Activated T-cell treated with anti-CD3 and anti-CD28 coated beads for 48 hours (primary cell): ENCODE measurements around the gene MTRF1L.

Experiments used
- DNase-seq: peaks from one replicate; pipeline ENCODE4 v3.0.0-alpha.2; 2020; ENCODE audit warnings: low read depth

Gene MTRF1L, protein sequence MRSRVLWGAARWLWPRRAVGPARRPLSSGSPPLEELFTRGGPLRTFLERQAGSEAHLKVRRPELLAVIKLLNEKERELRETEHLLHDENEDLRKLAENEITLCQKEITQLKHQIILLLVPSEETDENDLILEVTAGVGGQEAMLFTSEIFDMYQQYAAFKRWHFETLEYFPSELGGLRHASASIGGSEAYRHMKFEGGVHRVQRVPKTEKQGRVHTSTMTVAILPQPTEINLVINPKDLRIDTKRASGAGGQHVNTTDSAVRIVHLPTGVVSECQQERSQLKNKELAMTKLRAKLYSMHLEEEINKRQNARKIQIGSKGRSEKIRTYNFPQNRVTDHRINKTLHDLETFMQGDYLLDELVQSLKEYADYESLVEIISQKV

GRCh38 chr6:153002613-153003365 is at the start of gene MTRF1L:
Gene MTRF1L, minus strand, starts transcription at chr6:153002709. Its CDS starts 24 bp downstream, at chr6:153002685.
- peak; percentile 87 for DNase-seq

DNA sequence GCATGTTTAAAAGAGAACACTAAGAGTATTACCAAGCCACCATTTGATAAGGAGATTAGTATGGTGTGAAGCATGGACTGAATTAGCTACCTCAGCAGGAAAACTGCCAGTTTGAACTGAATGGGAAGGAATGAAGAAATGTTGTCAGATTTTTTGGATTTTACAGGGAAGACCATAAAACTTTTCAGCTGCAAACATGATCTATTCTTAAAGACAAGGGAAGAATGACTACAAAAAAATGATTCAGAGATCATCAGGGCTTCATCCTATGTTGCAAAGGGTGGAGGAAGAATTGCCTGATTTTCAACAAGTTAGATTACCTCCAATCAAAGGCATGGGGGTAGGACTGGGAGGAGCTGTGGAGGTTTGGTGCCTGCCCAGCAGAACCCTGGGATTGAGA is 49.3 kb upstream of the MTRF1L start:
- DNase-seq = no peak

DNA sequence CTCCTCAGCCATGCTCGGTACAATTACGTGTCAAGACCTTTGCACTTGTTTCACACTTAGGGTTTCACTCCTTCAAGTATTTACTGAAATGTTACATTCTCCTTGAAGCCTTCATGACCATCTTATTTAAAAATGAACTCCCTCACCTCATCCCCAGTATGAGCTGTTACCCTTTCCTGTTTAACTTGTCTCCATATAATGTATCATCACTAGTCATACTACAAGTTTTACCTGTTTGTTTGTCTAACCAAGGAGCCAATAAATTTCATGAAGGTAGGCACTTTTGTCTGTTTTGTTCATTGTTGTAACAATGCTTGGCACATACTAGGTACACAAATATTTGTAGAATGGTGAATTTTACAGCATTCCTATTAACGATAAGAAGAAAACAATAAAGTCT is 46.1 kb upstream of the MTRF1L start:
- DNase-seq = no peak

DNA sequence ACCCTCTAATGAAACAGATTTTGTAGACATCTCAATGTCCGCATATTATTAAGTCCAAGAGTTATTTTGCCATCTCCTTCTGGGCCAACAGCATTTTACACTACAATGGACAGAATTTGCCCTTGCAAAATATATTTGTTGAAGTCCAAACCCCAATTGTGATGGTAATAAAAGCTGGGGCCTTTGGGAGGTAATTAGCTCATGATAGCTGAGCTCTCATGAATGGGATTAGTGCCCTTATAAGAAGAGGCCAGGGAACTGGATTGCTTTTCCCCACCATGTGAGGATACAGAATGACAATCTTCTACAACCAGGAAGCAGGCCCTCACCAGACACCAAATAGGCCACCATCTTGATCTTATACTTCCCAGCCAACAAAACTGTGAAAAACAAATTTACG is 44.9 kb upstream of the MTRF1L start:
- no peak for DNase-seq

GRCh38 chr6:153045271-153045670 is 42.8 kb upstream of the MTRF1L start:
- no peak for DNase-seq

GRCh38 chr6:153044295-153044694 is 41.8 kb upstream of the MTRF1L start:
- DNase-seq = no peak

DNA sequence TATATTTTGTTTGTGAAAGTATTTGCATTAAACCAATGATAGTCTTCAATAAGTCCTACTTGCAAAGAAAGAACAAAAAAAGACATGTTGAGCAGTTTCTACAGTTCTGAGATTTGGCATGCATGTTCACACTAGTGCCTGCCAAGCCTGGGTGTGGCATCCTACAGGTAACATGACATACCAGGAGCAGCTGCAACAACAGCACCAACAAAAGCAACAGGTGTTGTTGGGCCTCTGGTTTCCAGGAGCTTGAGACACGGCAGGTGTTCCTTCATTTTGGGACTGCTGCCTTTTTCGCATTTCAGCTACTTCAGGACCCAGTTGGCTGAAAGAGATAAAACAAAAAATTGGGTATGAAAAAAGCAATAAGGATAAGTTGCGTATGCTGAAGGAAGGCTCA is 41.2 kb upstream of the MTRF1L start:
- DNase-seq = no peak

GRCh38 chr6:153038378-153039057 is 36.0 kb upstream of the MTRF1L start:
- no peak for DNase-seq

GRCh38 chr6:153034139-153034538 is 31.6 kb upstream of the MTRF1L start:
- no peak for DNase-seq

GRCh38 chr6:153032255-153032882 is 29.9 kb upstream of the MTRF1L start:
- DNase-seq = no peak

DNA sequence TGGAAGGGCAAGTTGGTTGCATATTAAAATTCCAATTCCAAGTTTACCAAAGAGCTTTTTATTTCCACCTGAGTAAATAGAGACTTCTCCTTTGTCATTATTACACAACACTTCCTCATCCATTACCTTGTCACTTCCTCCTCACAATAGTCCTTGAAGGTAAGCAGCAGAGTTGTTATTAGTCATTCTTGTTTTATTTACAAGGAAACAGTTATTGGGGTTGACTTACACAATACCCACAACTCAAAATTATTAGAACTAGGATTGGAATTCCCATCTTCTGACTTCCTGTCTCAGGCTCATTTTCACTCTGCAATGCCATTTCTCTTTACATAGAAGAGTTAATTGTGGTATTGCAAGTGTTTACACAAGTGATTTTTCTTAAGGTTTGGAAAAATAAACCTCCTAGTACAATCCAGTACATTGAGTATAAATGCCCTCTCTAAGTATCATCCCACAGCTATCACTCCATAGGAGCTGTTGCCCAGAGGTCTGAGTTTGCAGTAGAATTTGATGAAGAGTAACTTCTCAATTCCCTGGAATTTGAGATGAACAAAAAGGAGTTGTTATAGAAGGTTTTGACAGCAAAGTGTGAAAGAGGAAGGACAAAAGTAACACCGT is 28.9 kb upstream of the MTRF1L start:
- no peak for DNase-seq

DNA sequence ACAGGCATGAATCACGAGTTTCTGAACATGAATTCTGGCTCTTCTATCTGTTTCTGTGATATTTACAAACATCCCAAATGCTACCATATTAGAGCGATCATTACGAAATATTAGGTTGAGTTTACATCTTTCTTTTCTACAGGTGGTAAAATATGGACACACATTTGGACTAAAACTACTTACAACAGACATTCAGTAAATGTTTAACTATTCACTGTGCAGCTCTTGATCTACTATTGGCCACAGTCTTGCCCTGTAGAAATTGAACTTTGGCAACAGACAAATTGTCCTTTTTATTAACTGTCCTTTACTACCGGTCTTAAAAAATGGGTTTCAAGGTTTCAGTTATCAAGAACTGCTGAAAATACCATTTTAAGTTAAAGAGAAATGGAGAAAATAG is 26.5 kb upstream of the MTRF1L start:
- no peak for DNase-seq

- no peak for DNase-seq
Measured at GRCh38 chr6:153028286-153028685, 25.8 kb upstream of the MTRF1L start.

DNA sequence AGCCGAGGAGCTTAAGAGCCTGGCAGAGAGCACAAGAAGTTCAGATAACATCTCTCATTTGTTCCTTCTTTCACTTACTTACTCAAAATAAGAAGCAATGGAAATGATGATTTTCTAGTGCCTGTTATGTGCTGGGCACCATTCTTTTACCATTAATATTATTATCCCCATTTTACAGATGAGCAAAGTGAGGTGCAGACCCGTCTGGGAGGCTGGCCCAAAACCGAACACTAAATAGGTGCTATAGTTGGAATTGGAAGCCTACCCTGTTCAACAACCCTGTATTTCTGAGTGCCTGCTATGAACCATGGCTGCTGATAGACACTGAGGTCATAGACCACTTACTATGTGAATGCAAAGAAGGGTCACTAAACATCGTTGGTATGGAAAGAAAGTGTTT is 25.0 kb upstream of the MTRF1L start:
- DNase-seq = no peak

- DNase-seq = no peak
Measured at GRCh38 chr6:153024709-153025017, 22.2 kb upstream of the MTRF1L start.

DNA sequence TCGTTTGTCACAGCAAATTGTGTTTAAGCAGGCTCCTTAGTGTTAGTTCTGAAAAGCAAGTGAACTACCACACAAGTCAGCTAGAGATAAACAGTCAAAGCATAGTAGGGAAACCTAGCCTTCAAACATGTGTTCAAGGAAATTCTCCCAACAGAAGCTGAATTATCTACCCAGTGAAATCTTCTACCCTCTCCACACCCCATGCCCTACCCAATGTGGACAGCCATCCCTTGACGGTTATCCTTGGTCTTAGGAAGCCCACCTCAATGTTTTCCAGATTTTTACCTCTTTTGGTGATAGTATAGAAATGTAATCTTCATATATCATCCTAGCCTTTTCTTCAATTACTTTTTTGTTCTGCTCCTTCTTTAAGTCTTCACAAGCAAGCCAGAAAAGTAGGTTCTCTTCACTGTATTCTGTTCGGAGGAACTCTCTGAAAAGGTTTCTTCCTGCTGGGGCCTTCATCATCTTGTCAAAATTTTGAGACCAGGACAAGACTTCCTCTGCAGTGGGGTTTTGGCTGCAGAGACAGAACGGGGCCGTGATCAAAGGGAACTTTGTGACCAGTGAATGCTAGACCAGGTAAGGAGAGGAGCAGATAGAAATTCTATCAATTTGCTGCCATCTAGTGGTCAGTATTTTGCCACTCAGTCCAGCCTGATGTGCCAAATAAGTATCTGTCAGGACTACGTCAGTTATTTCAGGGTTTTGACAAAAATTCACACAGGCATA is 21.6 kb upstream of the MTRF1L start:
- no peak for DNase-seq

- DNase-seq = no peak
Measured at GRCh38 chr6:153018355-153018754, 15.8 kb upstream of the MTRF1L start.

GRCh38 chr6:153016846-153017245 is 14.3 kb upstream of the MTRF1L start:
- DNase-seq = no peak

GRCh38 chr6:153015094-153015640 is 12.7 kb upstream of the MTRF1L start:
- no peak for DNase-seq

DNA sequence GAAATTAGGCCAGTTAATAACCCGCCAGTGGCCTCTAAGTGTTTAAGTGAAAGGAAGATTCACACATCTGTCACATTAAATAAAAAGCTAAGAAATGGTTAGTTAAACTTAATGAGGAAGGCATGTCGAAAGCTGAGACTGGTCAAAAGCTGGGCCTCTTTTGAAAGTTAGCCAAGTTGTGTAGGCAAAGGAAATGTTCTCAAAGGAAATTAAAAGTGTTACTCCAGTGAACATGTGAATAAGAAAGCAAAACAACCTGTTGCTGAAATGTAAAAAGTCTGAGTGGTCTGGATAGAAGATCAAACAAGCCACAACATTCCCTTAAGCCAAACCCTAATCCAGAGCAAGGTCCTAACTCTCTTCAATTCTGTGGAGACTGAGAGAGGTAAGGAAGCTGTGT is 10.9 kb upstream of the MTRF1L start:
- no peak for DNase-seq

DNA sequence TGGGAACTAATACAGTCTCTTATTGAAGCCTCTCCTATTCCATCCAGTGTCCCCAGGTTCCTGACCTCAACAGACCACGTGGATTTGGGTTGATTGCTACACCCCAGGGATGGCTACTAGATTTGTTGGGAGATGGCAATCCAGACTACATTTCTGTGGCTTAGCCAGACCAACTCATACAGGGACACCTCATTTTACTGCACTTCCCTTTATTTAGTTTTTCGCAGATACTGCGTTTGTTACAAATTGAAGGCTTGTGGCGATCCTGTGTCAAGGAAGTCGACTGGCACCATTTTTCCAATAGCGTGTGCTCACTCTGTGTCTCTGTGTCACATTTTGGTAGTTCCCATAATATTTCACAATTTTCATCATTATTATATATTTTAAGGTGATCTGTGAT is 10.3 kb upstream of the MTRF1L start:
- no peak for DNase-seq
